Muscle of arm (tissue), 12 donors: Measurements from ENCODE around the gene TNNC1. TPM values are rescaled to one million over a fixed set of nuclear protein-coding genes. Genes with fewer than 3 reads are reported as not detected.

Source experiments
- DNase-seq: peaks from one replicate; pipeline ENCODE4 v3.0.0-alpha.2; 2013
- polyA plus RNA-seq, 12 donors: library from polyadenylated mRNA; unstranded; fragments of 120-200 nt; gene quantifications; one replicate each; pipeline ENCODE4 v1.2.1, GENCODE V29; 2013; ENCODE audit not compliant: insufficient read length in 12 of 12

The TNNC1 gene
- polyA plus RNA-seq, 12 donors, result 327 to 1,063 (median 707) TPM

- DNase-seq, result no peak
Measured at GRCh38 chr3:52444860-52445793, 8.7 kb downstream of the TNNC1 start, which contains the start of gene SEMA3G. Gene SEMA3G (minus strand): TSS chr3:52445103. CDS start chr3:52445027, 76 bp downstream.

GRCh38 chr3:52443791-52444687 is 9.8 kb downstream of the TNNC1 start:
- DNase-seq, result no peak

GRCh38 chr3:52443268-52443610 is 10.6 kb downstream of the TNNC1 start:
- DNase-seq, result no peak

- no peak for DNase-seq
Measured at GRCh38 chr3:52442409-52443267, 11.2 kb downstream of the TNNC1 start.

- DNase-seq, result no peak
Measured at GRCh38 chr3:52441772-52442332, 12.0 kb downstream of the TNNC1 start.

GRCh38 chr3:52441091-52441771 is 12.6 kb downstream of the TNNC1 start:
- DNase-seq, result no peak

GRCh38 chr3:52440671-52441070 is 13.2 kb downstream of the TNNC1 start:
- no peak for DNase-seq

GRCh38 chr3:52440249-52440551 is 13.6 kb downstream of the TNNC1 start:
- no peak for DNase-seq

GRCh38 chr3:52439426-52440248 is 14.2 kb downstream of the TNNC1 start:
- no peak for DNase-seq

- DNase-seq, result no peak
Measured at GRCh38 chr3:52438579-52439425, 15.0 kb downstream of the TNNC1 start.

GRCh38 chr3:52438104-52438376 is 15.8 kb downstream of the TNNC1 start:
- DNase-seq, result no peak

- DNase-seq, result no peak
Measured at GRCh38 chr3:52437326-52438103, 16.3 kb downstream of the TNNC1 start.

GRCh38 chr3:52436500-52437149 is 17.2 kb downstream of the TNNC1 start:
- DNase-seq, result no peak

GRCh38 chr3:52435246-52436101 is 18.4 kb downstream of the TNNC1 start:
- no peak for DNase-seq

- DNase-seq, result no peak
Measured at GRCh38 chr3:52434491-52435115, 19.2 kb downstream of the TNNC1 start.

- no peak for DNase-seq
Measured at GRCh38 chr3:52433996-52434479, 19.8 kb downstream of the TNNC1 start.
